MCF 10A (cell line): ENCODE measurements around the gene RFESD. TPM values are rescaled to one million over a fixed set of nuclear protein-coding genes. Genes with fewer than 3 reads are reported as not detected.
A peak's percentile ranks its signal among the peaks of the same experiment; 100 is the strongest.

ENCODE experiments used
- BruUV-seq: library from RNA; stranded (reverse); fragments of 400-500 nt; replicated peaks from 2 replicates; lab custom pipeline; 2021; lab: Mats Ljungman, UMichigan
- CTCF ChIA-PET: fragments of 300-600 bp; sonication (Branson Sonifier 250); formaldehyde crosslinking; extraction: SDS; loops from one replicate; lab custom pipeline; 2021; ENCODE audit warnings: antibody characterized with exemption, inconsistent platforms; lab: Yijun Ruan, JAX
- POLR2A ChIA-PET: fragments of 300-600, 350-650 bp; sonication (Branson Sonifier 250); formaldehyde crosslinking; extraction: SDS; loops from one replicate; lab custom pipeline; 2020; ENCODE audit warnings: antibody characterized with exemption, inconsistent platforms; lab: Yijun Ruan, JAX
- DNase-seq: peaks from one replicate; pipeline ENCODE4 v3.0.0-alpha.2; 2018; ENCODE audit not compliant: unreplicated experiment
- H3K27ac Mint-ChIP-seq: one replicate; pipeline ENCODE4 v1.8.0; 2022; ENCODE audit warnings: mild to moderate bottlenecking, low read depth, mixed read lengths; ENCODE audit not compliant: unreplicated experiment
- H3K27me3 Mint-ChIP-seq: one replicate; pipeline ENCODE4 v1.8.0; 2022; ENCODE audit warnings: mixed read lengths; ENCODE audit not compliant: insufficient read depth, unreplicated experiment
- H3K36me3 Mint-ChIP-seq: one replicate; pipeline ENCODE4 v1.8.0; 2022; ENCODE audit warnings: mild to moderate bottlenecking, moderate library complexity, mixed read lengths; ENCODE audit not compliant: insufficient read depth, unreplicated experiment
- H3K4me1 Mint-ChIP-seq: one replicate; pipeline ENCODE4 v1.8.0; 2022; ENCODE audit warnings: mixed read lengths; ENCODE audit not compliant: insufficient read depth, unreplicated experiment
- H3K4me3 Mint-ChIP-seq: one replicate; pipeline ENCODE4 v1.8.0; 2022; ENCODE audit warnings: mild to moderate bottlenecking, moderate library complexity, mixed read lengths; ENCODE audit not compliant: unreplicated experiment
- H3K9me3 Mint-ChIP-seq: one replicate; pipeline ENCODE4 v1.8.0; 2022; ENCODE audit warnings: mixed read lengths; ENCODE audit not compliant: unreplicated experiment
- CTCF ChIP-seq: fragments of 200-600 bp; IDR thresholded peaks from one replicate; pipeline ENCODE4 v1.8.0; 2022; ENCODE audit warnings: antibody characterized with exemption, mild to moderate bottlenecking; ENCODE audit not compliant: unreplicated experiment
- intact Hi-C: fragments of 100-400 bp; cut with micrococcal nuclease; formaldehyde crosslinking; loops from 2 replicates; pipeline ENCODE4 v1.14.1; 2022
- total RNA-seq: library from RNA; stranded (reverse); gene quantifications from 2 replicates; pipeline ENCODE4 v1.2.3, GENCODE V29; 2022

The RFESD gene
- total RNA-seq, 1 experiment from 2014 or later: 5.9 TPM

- BruUV-seq: no TSS peak
- peak; percentile 51 for DNase-seq
- CTCF ChIA-PET: interaction anchor here (1.2 to 7.7 kb wide), 3 partner anchors 23 to 667 kb away, joined by 4 to 119 read pairs (median 7); partner anchors contain the start of gene RFESD
- Mint-ChIP-seq H3K27ac (no peak overlapping the region), H3K4me1 (no peaks in the 10 kb centered on the region), H3K27me3 (no peaks in the 10 kb centered on the region), H3K4me3 (no peak overlapping the region), H3K9me3 (no peaks in the 10 kb centered on the region), H3K36me3 (no peaks in the 10 kb centered on the region)
- POLR2A ChIA-PET: interaction anchor here (0.7 to 1.4 kb wide), 2 partner anchors 61 to 279 kb away, joined by 3 to 4 read pairs; partner anchors contain the start of gene RHOBTB3
- TF ChIP-seq CTCF: no peak
- intact Hi-C loops: loop anchor here (1.0 kb wide), 1 partner anchor 178 kb away; no protein-coding TSS in a partner anchor
These were observed 23.0 kb downstream of the RFESD start for GRCh38 chr5:95669540-95669939.

GRCh38 chr5:95669985-95670384, 23.4 kb downstream of the RFESD start:
- POLR2A ChIA-PET: interaction anchor here (0.7 to 1.4 kb wide), 2 partner anchors 61 to 279 kb away, joined by 3 to 4 read pairs; partner anchors contain the start of gene RHOBTB3
- Mint-ChIP-seq H3K27me3 (no peaks in the 10 kb centered on the region), H3K36me3 (no peaks in the 10 kb centered on the region), H3K27ac (no peak overlapping the region), H3K4me1 (no peaks in the 10 kb centered on the region), H3K4me3 (no peak overlapping the region), H3K9me3 (no peaks in the 10 kb centered on the region)
- no peak for TF ChIP-seq CTCF
- DNase-seq: no peak
- intact Hi-C loops: loop anchor here (1.0 kb wide), 1 partner anchor 177 kb away; no protein-coding TSS in a partner anchor
- no TSS peak for BruUV-seq
- CTCF ChIA-PET: interaction anchor here (0.6 to 7.7 kb wide), 5 partner anchors 24 to 667 kb away, joined by 3 to 119 read pairs (median 4); partner anchors contain the start of genes GLRX and RFESD

GRCh38 chr5:95670568-95670967, 24.0 kb downstream of the RFESD start:
- no TSS peak for BruUV-seq
- H3K4me1 Mint-ChIP-seq: no peaks in the 10 kb centered on the region
- H3K9me3 Mint-ChIP-seq: no peaks in the 10 kb centered on the region
- CTCF ChIA-PET: interaction anchor here (0.6 to 7.7 kb wide), 7 partner anchors 20 to 666 kb away, joined by 3 to 119 read pairs (median 4); partner anchors contain the start of gene GLRX
- no peaks in the 10 kb centered on the region for H3K27me3 Mint-ChIP-seq
- H3K36me3 Mint-ChIP-seq: no peaks in the 10 kb centered on the region
- no peak for TF ChIP-seq CTCF
- intact Hi-C loops: no loop called here
- no peak overlapping the region for H3K27ac Mint-ChIP-seq
- H3K4me3 Mint-ChIP-seq: no peak overlapping the region
- POLR2A ChIA-PET: interaction anchor here (0.6 to 1.4 kb wide), 2 partner anchors 60 to 114 kb away, joined by 4 read pairs; partner anchors contain the start of gene RHOBTB3
- no peak for DNase-seq

- no peaks in the 10 kb centered on the region for H3K9me3 Mint-ChIP-seq
- H3K27ac Mint-ChIP-seq: no peak overlapping the region
- no peak overlapping the region for H3K4me3 Mint-ChIP-seq
- DNase-seq: no peak
- ChIA-PET CTCF (interaction anchor here (1.1 to 1.7 kb wide), 2 partner anchors 59 to 175 kb away, joined by 3 to 5 read pairs; no protein-coding TSS in a partner anchor), POLR2A (interaction anchor here (0.6 kb wide), 1 partner anchor 91 kb away, joined by 3 read pairs; no protein-coding TSS in a partner anchor)
- no peaks in the 10 kb centered on the region for H3K36me3 Mint-ChIP-seq
- intact Hi-C loops: no loop called here
- no TSS peak for BruUV-seq
- no peaks in the 10 kb centered on the region for H3K4me1 Mint-ChIP-seq
- H3K27me3 Mint-ChIP-seq: no peaks in the 10 kb centered on the region
- no peak for TF ChIP-seq CTCF
These were observed 25.2 kb downstream of the RFESD start for GRCh38 chr5:95671826-95672225.
